SK-N-SH treated with all-trans-retinoic acid at 6 μM for 48 hours (cell line): ENCODE results near the gene UCN3.

Source experiments
- OSR1 ChIP-seq: fragments of 250-450 bp; sonication (Bioruptor Pico); IDR thresholded peaks from 2 replicates; pipeline ENCODE4 v1.8.0; 2022; ENCODE audit warnings: moderate library complexity, mild to moderate bottlenecking, inconsistent platforms
- PATZ1 ChIP-seq: fragments of 250-450 bp; sonication (Bioruptor Pico); IDR thresholded peaks from 2 replicates; pipeline ENCODE4 v1.8.0; 2020; ENCODE audit warnings: mild to moderate bottlenecking, moderate library complexity, borderline replicate concordance
- RARB ChIP-seq: fragments of 250-450 bp; sonication (Bioruptor Pico); IDR thresholded peaks from 2 replicates; pipeline ENCODE4 v1.8.0; 2021; ENCODE audit warnings: mild to moderate bottlenecking, moderate library complexity
- ZFP3 ChIP-seq: fragments of 250-450 bp; sonication (Bioruptor Pico); IDR thresholded peaks from 2 replicates; pipeline ENCODE4 v1.5.0; 2020; ENCODE audit warnings: mild to moderate bottlenecking, moderate library complexity
- ZFP30 ChIP-seq: fragments of 450-650 bp; formaldehyde crosslinking; IDR thresholded peaks from 2 replicates; pipeline ENCODE4 v1.5.0; 2022; ENCODE audit warnings: mild to moderate bottlenecking, moderate library complexity
- ZNF565 ChIP-seq: fragments of 450-650 bp; formaldehyde crosslinking; conservative IDR thresholded peaks from 2 replicates; pipeline ENCODE4 v1.5.0; 2020; ENCODE audit warnings: low read depth, mild to moderate bottlenecking, moderate library complexity

GRCh38 chr10:5360318-5360915, 4.3 kb upstream of the UCN3 start:
- no peak for TF ChIP-seq ZNF565 (CRISPR knock-in tag)
- TF ChIP-seq PATZ1 (CRISPR knock-in tag) = no peak
- no peak for TF ChIP-seq OSR1 (CRISPR knock-in tag)
- no peak for TF ChIP-seq ZFP30 (CRISPR knock-in tag)
- no peak for TF ChIP-seq ZFP3 (CRISPR knock-in tag)
- TF ChIP-seq RARB = no peak
